Measurements from ENCODE around the gene GPR173. TPM values are rescaled to one million over a fixed set of nuclear protein-coding genes. Genes with fewer than 3 reads are reported as not detected.

GPR173 gene
- total RNA-seq, 1 donor from 2014 or later, result 29.0 TPM

DNA sequence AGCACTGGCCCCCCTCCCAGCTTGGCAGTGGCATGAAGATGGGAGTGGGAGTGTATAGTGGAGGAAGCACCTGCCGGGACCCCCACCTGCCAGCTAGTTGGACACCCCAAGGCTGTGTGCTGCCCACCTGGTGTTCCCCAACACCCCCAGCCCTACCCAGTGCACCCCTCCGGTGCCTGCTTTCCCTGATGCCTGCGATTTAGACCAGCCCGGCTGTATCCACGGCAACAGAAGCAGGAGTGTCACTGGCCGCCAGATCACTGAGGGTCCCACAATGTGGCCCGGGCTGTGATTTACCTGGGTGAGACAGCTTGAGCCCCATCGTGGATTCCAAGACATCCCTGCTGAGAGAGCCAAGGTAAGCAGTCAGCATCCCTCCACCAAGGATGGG lies 533 bp downstream of the GPR173 start:
- no peak for TF ChIP-seq CTCF (IDR thresholded peaks at IDR 0.05; ENCODE audit: unreplicated experiment)
- Mint-ChIP-seq H3K27me3 (ENCODE audit: low read depth) (no peaks in the 10 kb centered on the region), H3K36me3 (no peaks in the 10 kb centered on the region), H3K9me3 (peaks cover 5% of the 10 kb centered on the region), H3K27ac (no peak overlapping the region), H3K4me1 (peaks cover 10% of the 10 kb centered on the region), H3K4me3 (peak overlapping the region; percentile 68)
- no peak for DNase-seq (ENCODE audit: low spot score in 2 of 2, unreplicated experiment in 2 of 2)

- Mint-ChIP-seq H3K27ac (no peak overlapping the region), H3K4me3 (no peak overlapping the region), H3K9me3 (peaks cover 1% of the 10 kb centered on the region), H3K27me3 (ENCODE audit: low read depth) (no peaks in the 10 kb centered on the region), H3K4me1 (peaks cover 10% of the 10 kb centered on the region), H3K36me3 (no peaks in the 10 kb centered on the region)
- no peak for DNase-seq (ENCODE audit: low spot score in 2 of 2, unreplicated experiment in 2 of 2)
- no peak for TF ChIP-seq CTCF (IDR thresholded peaks at IDR 0.05; ENCODE audit: unreplicated experiment)
These were observed 2.3 kb downstream of the GPR173 start for GRCh38 chrX:53050841-53051240.

- peaks cover 2% of the 10 kb centered on the region for H3K4me1 Mint-ChIP-seq
- H3K27ac Mint-ChIP-seq, result no peak overlapping the region
- peaks cover 9% of the 10 kb centered on the region for H3K9me3 Mint-ChIP-seq
- H3K4me3 Mint-ChIP-seq, result no peak overlapping the region
- no peak for TF ChIP-seq CTCF (IDR thresholded peaks at IDR 0.05; ENCODE audit: unreplicated experiment)
- no peaks in the 10 kb centered on the region for H3K36me3 Mint-ChIP-seq
- H3K27me3 Mint-ChIP-seq (ENCODE audit: low read depth), result no peaks in the 10 kb centered on the region
- DNase-seq (ENCODE audit: low spot score in 2 of 2, unreplicated experiment in 2 of 2), result no peak
These were observed 6.8 kb downstream of the GPR173 start for GRCh38 chrX:53055244-53055849.

GRCh38 chrX:53056292-53056691 lies 7.7 kb downstream of the GPR173 start:
- no peaks in the 10 kb centered on the region for H3K4me1 Mint-ChIP-seq
- no peaks in the 10 kb centered on the region for H3K36me3 Mint-ChIP-seq
- peaks cover 10% of the 10 kb centered on the region for H3K9me3 Mint-ChIP-seq
- DNase-seq (ENCODE audit: low spot score in 2 of 2, unreplicated experiment in 2 of 2), result no peak
- no peak overlapping the region for H3K27ac Mint-ChIP-seq
- no peak overlapping the region for H3K4me3 Mint-ChIP-seq
- H3K27me3 Mint-ChIP-seq (ENCODE audit: low read depth), result no peaks in the 10 kb centered on the region
- no peak for TF ChIP-seq CTCF (IDR thresholded peaks at IDR 0.05; ENCODE audit: unreplicated experiment)

GRCh38 chrX:53065104-53065503 lies 16.5 kb downstream of the GPR173 start:
- no peak for DNase-seq (ENCODE audit: low spot score in 2 of 2, unreplicated experiment in 2 of 2)
- Mint-ChIP-seq H3K4me1 (no peaks in the 10 kb centered on the region), H3K27ac (no peak overlapping the region), H3K9me3 (peaks cover 13% of the 10 kb centered on the region), H3K4me3 (no peak overlapping the region), H3K27me3 (ENCODE audit: low read depth) (no peaks in the 10 kb centered on the region), H3K36me3 (no peaks in the 10 kb centered on the region)
- TF ChIP-seq CTCF (IDR thresholded peaks at IDR 0.05; ENCODE audit: unreplicated experiment), result no peak

GRCh38 chrX:53071064-53071463 lies 22.5 kb downstream of the GPR173 start:
- Mint-ChIP-seq H3K27ac (no peak overlapping the region), H3K27me3 (ENCODE audit: low read depth) (no peaks in the 10 kb centered on the region), H3K36me3 (no peaks in the 10 kb centered on the region), H3K4me3 (no peak overlapping the region), H3K9me3 (peaks cover 7% of the 10 kb centered on the region), H3K4me1 (peaks cover 12% of the 10 kb centered on the region)
- no peak for TF ChIP-seq CTCF (IDR thresholded peaks at IDR 0.05; ENCODE audit: unreplicated experiment)
- DNase-seq (ENCODE audit: low spot score in 2 of 2, unreplicated experiment in 2 of 2), result no peak
